ENCODE results near the gene CACNB3. TPM values are rescaled to one million over a fixed set of nuclear protein-coding genes. Genes with fewer than 3 reads are reported as not detected.
"Not testable (repeated sequence)": the region's sequence is repeated elsewhere in the genome, so short reads cannot be mapped to it uniquely, and the experiment has no call there.

The CACNB3 gene
- total RNA-seq, 4 donors from 2014 or later, result 1.2 to 5.7 (median 2.7) TPM

DNA sequence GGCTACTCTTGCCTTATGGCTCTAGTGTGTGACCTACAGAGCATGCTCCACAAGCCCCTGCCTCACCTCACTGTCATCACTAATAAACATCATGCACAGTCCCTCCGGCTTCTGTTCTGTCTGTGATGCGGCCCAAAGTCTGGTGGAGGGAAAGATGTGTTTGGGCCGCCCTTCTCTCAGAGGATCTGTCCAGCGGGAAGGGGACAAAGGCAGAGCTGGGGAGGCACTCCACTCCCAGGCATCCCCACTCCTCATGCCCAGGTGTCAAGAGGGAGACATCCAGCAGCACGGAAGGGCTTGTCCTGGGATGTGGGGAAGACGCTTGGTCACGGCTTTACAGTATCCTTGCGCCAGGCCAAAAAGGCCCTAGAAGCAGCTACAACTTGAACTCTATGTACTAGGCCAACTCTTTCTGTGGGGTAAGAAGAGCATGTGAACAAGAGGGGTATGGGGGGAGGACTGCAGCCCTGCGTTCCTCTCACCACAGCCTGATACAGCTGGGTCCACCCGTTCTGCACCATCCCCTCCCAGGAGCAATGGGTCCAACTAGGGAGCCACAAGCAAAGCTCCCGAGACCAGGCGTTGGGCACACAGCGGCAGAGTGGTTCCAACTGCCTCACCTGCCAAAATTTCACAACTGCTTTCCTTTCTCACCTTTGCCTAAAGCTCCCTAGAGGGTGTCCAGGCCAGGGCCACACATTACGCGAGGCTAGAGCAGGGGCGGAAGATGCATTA is 10.7 kb downstream of the CACNB3 start:
- H3K27ac ChIP-seq, result no peak overlapping the region
- intact Hi-C loops (cut with DNase I; ENCODE audit: low total_unique reads) (no loop called here), in situ Hi-C loops (cut with MboI; ENCODE audit: low sequenced_read_pairs in 4 of 4) (no loop called here)
- H3K9me3 ChIP-seq, result no peaks in the 10 kb centered on the region
- no peak for DNase-seq
- peaks cover 1 to 60% of the 10 kb centered on the region in 2 donors for H3K36me3 ChIP-seq
- TF ChIP-seq POLR2A (IDR thresholded peaks at IDR 0.05), result no peak
- TF ChIP-seq, protein P1, sequence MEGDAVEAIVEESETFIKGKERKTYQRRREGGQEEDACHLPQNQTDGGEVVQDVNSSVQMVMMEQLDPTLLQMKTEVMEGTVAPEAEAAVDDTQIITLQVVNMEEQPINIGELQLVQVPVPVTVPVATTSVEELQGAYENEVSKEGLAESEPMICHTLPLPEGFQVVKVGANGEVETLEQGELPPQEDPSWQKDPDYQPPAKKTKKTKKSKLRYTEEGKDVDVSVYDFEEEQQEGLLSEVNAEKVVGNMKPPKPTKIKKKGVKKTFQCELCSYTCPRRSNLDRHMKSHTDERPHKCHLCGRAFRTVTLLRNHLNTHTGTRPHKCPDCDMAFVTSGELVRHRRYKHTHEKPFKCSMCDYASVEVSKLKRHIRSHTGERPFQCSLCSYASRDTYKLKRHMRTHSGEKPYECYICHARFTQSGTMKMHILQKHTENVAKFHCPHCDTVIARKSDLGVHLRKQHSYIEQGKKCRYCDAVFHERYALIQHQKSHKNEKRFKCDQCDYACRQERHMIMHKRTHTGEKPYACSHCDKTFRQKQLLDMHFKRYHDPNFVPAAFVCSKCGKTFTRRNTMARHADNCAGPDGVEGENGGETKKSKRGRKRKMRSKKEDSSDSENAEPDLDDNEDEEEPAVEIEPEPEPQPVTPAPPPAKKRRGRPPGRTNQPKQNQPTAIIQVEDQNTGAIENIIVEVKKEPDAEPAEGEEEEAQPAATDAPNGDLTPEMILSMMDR (IDR thresholded peaks at IDR 0.05 in 4 of 5, conservative IDR thresholded peaks at IDR 0.05 in 1 of 5), result no peak
- no peaks in the 10 kb centered on the region for H3K27me3 ChIP-seq
- H3K4me3 ChIP-seq, result no peak overlapping the region
- ATAC-seq, result no peak
- H3K4me1 ChIP-seq, result no peaks in the 10 kb centered on the region

DNA sequence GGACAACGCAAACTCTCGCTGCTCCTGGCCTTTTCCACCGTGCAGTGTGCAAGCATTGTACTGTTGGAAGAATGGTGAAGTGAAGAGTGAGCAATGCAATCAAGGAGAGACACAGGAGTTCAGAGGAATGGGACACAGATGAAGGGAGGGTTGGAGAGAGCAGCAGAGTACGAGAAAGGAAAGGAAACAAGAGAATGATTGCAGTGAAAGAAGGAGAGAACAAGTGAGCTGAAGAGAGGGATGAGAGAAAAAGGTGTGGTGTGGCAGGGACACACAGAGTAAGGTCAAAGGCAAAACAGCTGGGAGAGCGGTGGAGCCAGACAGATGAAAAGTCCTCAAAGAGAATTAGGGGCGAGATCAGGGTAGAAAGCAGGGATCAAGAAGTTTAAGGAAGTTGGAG is 13.0 kb downstream of the CACNB3 start:
- no peaks in the 10 kb centered on the region for H3K4me1 ChIP-seq
- H3K9me3 ChIP-seq, result no peaks in the 10 kb centered on the region
- H3K27ac ChIP-seq, result no peak overlapping the region
- no peak for ATAC-seq
- DNase-seq, result no peak
- H3K4me3 ChIP-seq, result no peak overlapping the region
- no peak for TF ChIP-seq POLR2A (IDR thresholded peaks at IDR 0.05)
- TF ChIP-seq, protein P1 (IDR thresholded peaks at IDR 0.05 in 4 of 5, conservative IDR thresholded peaks at IDR 0.05 in 1 of 5), result no peak
- in situ Hi-C loops (cut with MboI; ENCODE audit: low sequenced_read_pairs in 4 of 4) (no loop called here), intact Hi-C loops (cut with DNase I; ENCODE audit: low total_unique reads) (no loop called here)
- peaks cover 3 to 82% of the 10 kb centered on the region in 2 donors for H3K36me3 ChIP-seq
- no peaks in the 10 kb centered on the region for H3K27me3 ChIP-seq

DNA sequence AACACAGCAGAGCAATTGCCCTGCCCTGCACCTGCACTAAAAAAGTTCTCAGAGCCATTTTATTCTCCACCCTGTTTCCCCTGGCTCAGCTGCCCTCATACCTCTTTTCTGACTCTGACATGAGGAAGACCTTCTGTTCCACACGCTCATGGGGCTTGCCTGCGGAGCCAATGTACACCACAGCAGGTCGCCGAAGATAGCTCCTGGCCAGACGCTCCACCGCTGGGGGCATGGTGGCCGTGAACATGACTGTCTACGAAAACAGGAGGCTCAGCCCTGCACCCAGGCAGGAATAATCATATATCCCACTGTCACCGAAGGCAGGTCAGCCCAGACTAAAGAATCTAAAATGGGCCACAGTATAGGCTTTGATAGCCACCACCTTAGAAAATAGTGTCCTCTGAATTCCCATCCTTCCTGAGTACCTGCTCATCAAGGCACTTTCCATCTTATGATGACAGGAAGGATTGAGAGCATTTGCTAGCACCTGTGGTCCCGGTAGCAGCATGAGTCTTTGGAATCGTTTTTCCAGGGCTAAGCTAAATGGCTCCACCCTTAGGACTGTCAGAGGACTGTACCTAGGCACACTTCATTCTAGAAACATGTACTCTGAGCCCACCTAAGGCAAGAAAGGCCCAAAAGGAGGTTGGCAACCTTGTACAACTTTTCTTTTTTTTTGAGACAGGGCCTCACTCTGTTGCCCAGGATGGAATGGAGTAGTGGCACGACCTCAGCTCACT is 14.2 kb downstream of the CACNB3 start:
- no peak for DNase-seq
- TF ChIP-seq, protein P1 (IDR thresholded peaks at IDR 0.05 in 4 of 5, conservative IDR thresholded peaks at IDR 0.05 in 1 of 5), result no peak
- no peak for TF ChIP-seq POLR2A (IDR thresholded peaks at IDR 0.05)

DNA sequence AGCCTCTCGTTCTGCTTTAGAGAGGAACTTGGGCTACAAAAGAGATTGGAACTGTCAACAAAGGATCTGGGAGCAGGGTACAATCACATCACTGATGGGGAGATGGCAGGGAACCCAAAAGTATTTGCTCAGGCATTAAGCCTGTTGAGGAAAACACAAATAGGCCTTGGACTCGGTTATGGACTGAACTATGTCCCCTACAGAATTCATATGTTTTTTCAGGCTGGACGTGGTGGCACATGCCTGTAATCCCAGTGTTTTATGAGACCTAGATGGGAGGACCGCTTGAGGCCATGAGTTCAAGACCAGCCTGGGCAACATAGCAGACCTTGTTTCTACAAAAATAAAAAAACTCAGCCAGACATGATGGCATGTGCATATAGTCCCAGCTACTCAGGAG is 19.8 kb downstream of the CACNB3 start:
- H3K9me3 ChIP-seq, result no peaks in the 10 kb centered on the region
- ATAC-seq (no peak), DNase-seq (no peak)
- no peaks in the 10 kb centered on the region for H3K27me3 ChIP-seq
- H3K27ac ChIP-seq, result no peak overlapping the region
- H3K4me3 ChIP-seq, result no peak overlapping the region
- H3K36me3 ChIP-seq, result peaks cover 3 to 72% of the 10 kb centered on the region in 2 donors
- H3K4me1 ChIP-seq, result no peaks in the 10 kb centered on the region
- in situ Hi-C loops (cut with MboI; ENCODE audit: low sequenced_read_pairs in 4 of 4), result no loop called here
- TF ChIP-seq, protein P1 (IDR thresholded peaks at IDR 0.05 in 4 of 5, conservative IDR thresholded peaks at IDR 0.05 in 1 of 5), result no peak
- TF ChIP-seq POLR2A (IDR thresholded peaks at IDR 0.05), result no peak
- intact Hi-C loops (cut with DNase I; ENCODE audit: low total_unique reads), result no loop called here

More for the DNA sequence above, 14.2 kb downstream of the CACNB3 start:
- no peaks in the 10 kb centered on the region for H3K9me3 ChIP-seq
- in situ Hi-C loops (cut with MboI; ENCODE audit: low sequenced_read_pairs in 4 of 4) (no loop called here), intact Hi-C loops (cut with DNase I; ENCODE audit: low total_unique reads) (no loop called here)
- no peak overlapping the region for H3K27ac ChIP-seq
- ATAC-seq, result no peak
- H3K4me1 ChIP-seq, result no peaks in the 10 kb centered on the region
- peaks cover 3 to 94% of the 10 kb centered on the region in 2 donors for H3K36me3 ChIP-seq
- no peak overlapping the region for H3K4me3 ChIP-seq
- H3K27me3 ChIP-seq, result no peaks in the 10 kb centered on the region

DNA sequence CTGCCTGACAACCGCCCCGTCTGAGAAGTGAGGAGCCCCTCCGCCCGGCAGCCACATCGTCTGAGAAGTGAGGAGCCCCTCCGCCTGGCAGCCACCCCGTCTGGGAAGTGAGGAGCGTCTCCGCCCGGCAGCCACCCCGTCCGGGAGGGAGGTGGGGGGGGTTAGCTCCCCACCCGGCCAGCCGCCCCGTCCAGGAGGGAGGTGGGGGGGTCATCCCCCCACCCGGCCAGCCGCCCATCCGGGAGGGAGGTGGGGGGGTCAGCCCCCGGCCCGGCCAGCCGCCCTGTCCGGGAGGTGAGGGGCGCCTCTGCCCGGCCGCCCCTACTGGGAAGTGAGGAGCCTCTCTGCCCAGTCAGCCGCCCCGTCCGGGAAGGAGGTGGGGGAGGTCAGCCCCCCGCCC is 23.7 kb downstream of the CACNB3 start:
- H3K9me3 ChIP-seq; H3K4me3 ChIP-seq; intact Hi-C loops (cut with DNase I; ENCODE audit: low total_unique reads); H3K27ac ChIP-seq; ATAC-seq; in situ Hi-C loops (cut with MboI; ENCODE audit: low sequenced_read_pairs in 4 of 4); DNase-seq; H3K27me3 ChIP-seq; H3K4me1 ChIP-seq: not testable (repeated sequence)
- peaks cover 0 to 64% of the 10 kb centered on the region in 2 donors for H3K36me3 ChIP-seq
